Kidney glomerular epithelial cell (primary cell): Measurements from ENCODE around the gene CCNL2.
"Not testable (repeated sequence)": the region's sequence is repeated elsewhere in the genome, so short reads cannot be mapped to it uniquely, and the experiment has no call there.

Source experiments
- DNase-seq: peaks from one replicate; lab custom pipeline; 2025; lab: John Stamatoyannopoulos, UW

The CCNL2 gene

GRCh38 chr1:1399187-1399871 is at the start of gene CCNL2:
Gene CCNL2, minus strand, starts transcription at chr1:1399335. Its CDS starts 29 bp downstream, at chr1:1399306.
- peak; percentile 94 for DNase-seq

- not testable (repeated sequence) for DNase-seq
These were observed 47.5 kb upstream of the CCNL2 start for GRCh38 chr1:1446631-1447030.

GRCh38 chr1:1442069-1442770 is 43.1 kb upstream of the CCNL2 start:
- DNase-seq, result no peak

GRCh38 chr1:1441002-1441888 is 42.1 kb upstream of the CCNL2 start:
- no peak for DNase-seq

- DNase-seq, result no peak
These were observed 41.3 kb upstream of the CCNL2 start for GRCh38 chr1:1440262-1441001.

GRCh38 chr1:1439546-1440261 is 40.6 kb upstream of the CCNL2 start:
- no peak for DNase-seq

- DNase-seq, result no peak
These were observed 39.6 kb upstream of the CCNL2 start for GRCh38 chr1:1438531-1439381.

GRCh38 chr1:1437904-1438376 is 38.8 kb upstream of the CCNL2 start:
- DNase-seq, result peak; percentile 60

GRCh38 chr1:1437033-1437903 is 38.1 kb upstream of the CCNL2 start:
- no peak for DNase-seq

- DNase-seq, result no peak
These were observed 37.5 kb upstream of the CCNL2 start for GRCh38 chr1:1436630-1437032.

GRCh38 chr1:1435911-1436629 is 36.9 kb upstream of the CCNL2 start:
- DNase-seq, result no peak

- no peak for DNase-seq
These were observed 36.2 kb upstream of the CCNL2 start, which contains the start of gene VWA1 for GRCh38 chr1:1435106-1435903. Gene VWA1, plus strand, starts transcription at chr1:1435690. Its CDS starts 59 bp downstream, at chr1:1435749.

- DNase-seq, result no peak
These were observed 35.6 kb upstream of the CCNL2 start for GRCh38 chr1:1434824-1435105.

- no peak for DNase-seq
These were observed 35.1 kb upstream of the CCNL2 start for GRCh38 chr1:1434131-1434823.

- no peak for DNase-seq
These were observed 34.6 kb upstream of the CCNL2 start for GRCh38 chr1:1433804-1434130.

GRCh38 chr1:1432951-1433803 is 34.0 kb upstream of the CCNL2 start:
- peak; percentile 21 for DNase-seq
